Measurements from ENCODE around the gene ACIN1.

ACIN1 gene

DNA sequence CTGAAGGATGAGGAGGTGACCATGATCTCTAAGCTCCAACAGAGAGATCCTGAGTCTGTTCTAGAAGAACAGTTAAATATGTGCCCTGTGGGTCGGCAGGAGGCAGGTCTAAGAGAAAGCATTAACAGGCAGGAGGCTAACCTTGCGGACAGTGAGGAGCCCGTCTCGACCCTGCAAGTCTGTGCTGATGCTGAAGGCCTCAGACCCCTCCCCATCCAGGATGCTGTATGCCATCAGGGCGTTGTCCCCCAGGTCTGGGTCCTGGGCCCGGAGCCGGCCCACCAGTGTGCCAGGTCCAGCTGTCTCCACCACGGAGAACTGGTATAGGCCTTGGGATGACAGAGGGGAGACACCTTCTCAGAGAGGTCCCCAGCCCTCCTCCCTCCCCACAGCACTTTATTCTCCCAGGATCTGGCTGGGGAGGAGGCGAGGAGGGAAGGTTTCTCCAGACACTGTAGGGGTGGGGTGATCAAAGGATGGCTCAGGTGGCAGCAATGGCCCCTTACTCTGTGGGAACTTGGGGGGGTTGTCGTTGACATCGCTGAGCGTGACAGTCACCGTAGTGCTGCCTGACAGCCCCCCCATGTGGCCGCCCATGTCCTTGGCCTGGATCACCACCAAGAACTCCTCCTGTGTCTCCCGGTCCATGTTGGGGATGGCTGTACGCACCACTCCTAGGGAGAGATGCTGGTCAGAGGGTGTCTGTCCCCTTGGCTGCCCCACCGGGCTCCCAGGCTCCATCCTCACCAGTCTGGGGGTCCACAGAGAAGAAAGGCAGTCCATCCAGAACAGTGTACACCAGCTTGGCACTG lies 40.7 kb downstream of the ACIN1 start:
- no peak overlapping the region for H3K27ac ChIP-seq
- TF ChIP-seq, protein P1, sequence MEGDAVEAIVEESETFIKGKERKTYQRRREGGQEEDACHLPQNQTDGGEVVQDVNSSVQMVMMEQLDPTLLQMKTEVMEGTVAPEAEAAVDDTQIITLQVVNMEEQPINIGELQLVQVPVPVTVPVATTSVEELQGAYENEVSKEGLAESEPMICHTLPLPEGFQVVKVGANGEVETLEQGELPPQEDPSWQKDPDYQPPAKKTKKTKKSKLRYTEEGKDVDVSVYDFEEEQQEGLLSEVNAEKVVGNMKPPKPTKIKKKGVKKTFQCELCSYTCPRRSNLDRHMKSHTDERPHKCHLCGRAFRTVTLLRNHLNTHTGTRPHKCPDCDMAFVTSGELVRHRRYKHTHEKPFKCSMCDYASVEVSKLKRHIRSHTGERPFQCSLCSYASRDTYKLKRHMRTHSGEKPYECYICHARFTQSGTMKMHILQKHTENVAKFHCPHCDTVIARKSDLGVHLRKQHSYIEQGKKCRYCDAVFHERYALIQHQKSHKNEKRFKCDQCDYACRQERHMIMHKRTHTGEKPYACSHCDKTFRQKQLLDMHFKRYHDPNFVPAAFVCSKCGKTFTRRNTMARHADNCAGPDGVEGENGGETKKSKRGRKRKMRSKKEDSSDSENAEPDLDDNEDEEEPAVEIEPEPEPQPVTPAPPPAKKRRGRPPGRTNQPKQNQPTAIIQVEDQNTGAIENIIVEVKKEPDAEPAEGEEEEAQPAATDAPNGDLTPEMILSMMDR (conservative IDR thresholded peaks at IDR 0.05): no peak; the same call in 1 of the 2 replicates
- TF ChIP-seq ZFX (IDR thresholded peaks at IDR 0.05): no peak

DNA sequence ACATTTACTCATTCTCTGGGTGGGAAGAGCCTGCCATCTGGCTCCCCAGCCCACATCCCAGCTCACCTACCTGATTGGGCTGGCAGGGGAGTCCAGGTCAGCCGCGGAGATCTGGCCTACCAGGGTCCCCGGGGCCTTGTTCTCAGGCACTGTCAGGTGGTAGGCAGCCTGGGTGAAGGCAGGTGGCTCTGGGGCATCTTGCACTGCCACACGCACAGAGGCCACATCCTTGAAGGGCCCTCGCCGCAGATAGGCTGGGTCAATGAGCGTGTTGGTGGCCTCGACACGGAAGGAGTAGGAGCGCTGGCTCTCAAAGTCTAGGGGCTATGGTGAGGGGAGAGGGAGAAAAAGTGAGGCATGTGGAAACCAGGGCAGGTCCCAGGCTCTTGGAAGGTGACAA lies 41.5 kb downstream of the ACIN1 start:
- H3K27ac ChIP-seq: no peak overlapping the region
- TF ChIP-seq, protein P1 (conservative IDR thresholded peaks at IDR 0.05): no peak
- TF ChIP-seq ZFX (IDR thresholded peaks at IDR 0.05): no peak

DNA sequence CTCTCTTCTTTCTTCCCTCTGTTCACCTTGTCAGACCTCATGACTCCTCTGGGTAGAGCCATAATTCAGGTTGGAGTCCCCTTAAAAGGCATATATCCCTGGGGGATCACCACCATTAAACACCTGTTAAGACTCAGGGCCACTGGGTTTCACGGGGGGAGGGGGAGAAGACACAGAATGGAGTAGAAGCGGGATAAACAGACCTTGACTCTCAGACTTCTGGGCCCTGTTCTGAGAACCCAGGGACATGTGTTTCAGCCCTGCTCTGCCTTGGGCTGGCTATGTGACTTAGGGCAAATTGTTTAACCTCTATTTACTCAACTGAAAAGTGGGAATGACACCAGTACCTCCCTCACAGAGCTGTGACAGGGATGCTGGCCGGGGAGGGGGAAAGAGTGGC lies 42.3 kb downstream of the ACIN1 start:
- TF ChIP-seq, protein P1 (conservative IDR thresholded peaks at IDR 0.05): no peak
- no peak for TF ChIP-seq ZFX (IDR thresholded peaks at IDR 0.05)
- H3K27ac ChIP-seq: no peak overlapping the region

DNA sequence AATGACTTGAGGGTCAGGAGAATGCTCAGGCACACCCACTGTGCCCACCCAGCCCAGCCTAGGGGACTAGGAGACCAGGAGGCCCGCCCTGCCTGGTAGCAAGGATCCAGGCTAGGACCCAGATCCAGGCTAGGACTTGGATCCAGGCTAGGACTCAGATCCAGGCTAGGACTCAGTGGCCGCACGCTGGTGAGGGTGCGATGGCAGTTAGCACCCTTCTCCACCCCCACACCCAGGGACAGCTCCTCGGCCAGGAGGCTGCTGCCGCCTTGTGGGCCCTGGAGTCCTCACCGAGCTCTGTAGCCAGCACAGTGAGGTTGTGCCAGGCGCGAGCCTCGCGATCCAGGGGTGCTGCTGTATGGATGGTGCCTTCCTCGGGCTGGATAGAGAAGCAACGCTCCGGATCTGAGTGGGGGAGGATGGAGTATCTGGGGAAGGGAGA lies 42.7 kb downstream of the ACIN1 start:
- no peak overlapping the region for H3K27ac ChIP-seq
- TF ChIP-seq, protein P1 (conservative IDR thresholded peaks at IDR 0.05): no peak
- TF ChIP-seq ZFX (IDR thresholded peaks at IDR 0.05): no peak

DNA sequence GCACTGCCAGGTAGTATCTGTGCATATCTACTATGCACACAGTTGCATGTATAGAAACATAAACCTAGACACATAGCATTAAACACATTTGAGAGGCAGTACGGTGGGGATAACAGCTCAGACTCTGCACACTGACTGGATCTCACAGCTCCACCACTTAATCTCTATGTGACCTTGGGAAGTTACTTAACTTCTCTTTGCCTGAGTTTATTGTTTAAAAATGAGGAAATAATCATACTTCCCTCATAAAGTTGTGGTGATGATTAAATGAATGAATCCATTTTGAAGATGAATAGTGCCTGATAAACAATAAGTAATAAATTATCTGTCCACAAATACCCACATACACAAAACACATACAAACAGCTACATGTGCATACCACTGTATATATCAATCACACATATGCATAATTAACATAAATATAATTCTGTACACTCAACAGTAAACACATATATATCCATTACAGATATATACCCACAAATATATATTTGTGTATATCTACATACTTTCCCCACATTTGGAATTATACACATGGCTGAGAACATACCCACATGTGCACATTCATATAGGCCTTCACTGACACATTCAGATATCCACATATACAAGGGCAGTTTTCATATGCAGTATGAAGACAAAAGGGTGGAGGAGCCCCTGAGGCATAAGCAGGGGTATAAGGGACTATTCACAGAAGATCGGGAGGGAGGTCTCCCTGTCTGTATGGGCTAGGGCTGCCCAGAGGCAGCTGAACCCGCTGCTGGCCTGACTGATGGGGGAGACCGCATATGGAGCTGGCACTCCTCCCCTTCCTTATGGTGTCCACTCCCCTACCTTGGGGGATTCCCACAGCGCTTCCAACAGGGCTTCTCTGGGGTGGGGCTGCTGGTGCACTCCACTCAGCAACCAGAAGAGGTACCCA lies 43.5 kb downstream of the ACIN1 start:
- no peak overlapping the region for H3K27ac ChIP-seq
- TF ChIP-seq ZFX (IDR thresholded peaks at IDR 0.05): no peak
- TF ChIP-seq, protein P1 (conservative IDR thresholded peaks at IDR 0.05): no peak

DNA sequence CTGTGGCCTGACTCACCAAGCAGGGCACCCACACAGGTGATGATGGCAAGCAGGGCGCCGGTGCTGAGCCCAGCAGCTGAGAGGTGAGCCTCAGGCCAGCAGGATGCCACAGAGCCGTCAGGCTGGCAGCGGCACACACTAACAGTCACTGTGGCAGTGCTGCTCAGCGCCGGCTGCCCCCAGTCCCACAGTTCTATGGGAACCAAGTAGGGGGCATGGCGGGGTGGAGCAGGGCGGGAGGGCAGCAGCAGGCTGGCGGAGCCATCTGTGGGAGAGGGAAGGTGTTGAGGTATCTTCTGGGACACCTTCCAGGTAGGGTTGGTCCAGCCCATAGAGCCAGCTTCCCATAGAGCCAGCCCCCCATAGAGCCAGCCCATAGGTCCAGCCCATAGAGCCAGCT lies 45.9 kb downstream of the ACIN1 start:
- no peak for TF ChIP-seq ZFX (IDR thresholded peaks at IDR 0.05)
- TF ChIP-seq, protein P1 (conservative IDR thresholded peaks at IDR 0.05): no peak
- H3K27ac ChIP-seq: no peak overlapping the region

All from C4-2B (cell line).